Sciatic nerve (tissue), 2 donors: Measurements from ENCODE around the gene TPGS1. TPM values are rescaled to one million over a fixed set of nuclear protein-coding genes. Genes with fewer than 3 reads are reported as not detected.

Experiments used
- ATAC-seq: fragments of 200-7000 bp; cut with Tn5 transposase; one replicate; pipeline ENCODE4 v1.9.1; 2020; ENCODE audit warnings: mild to moderate bottlenecking, moderate library complexity
- DNase-seq: peaks from one replicate; pipeline ENCODE4 v3.0.0-alpha.2; 2020; ENCODE audit warnings: low spot score
- intact Hi-C: fragments of 100-400 bp; cut with DNase I; formaldehyde crosslinking; loops from one replicate; pipeline ENCODE4 v1.14.2; 2022
- total RNA-seq: library from RNA; stranded (reverse); fragmentation: NEBNext Ultra II Directional; extraction: Animal tissue kit (Norgen Biotek cat#: 25700); gene quantifications from one replicate; pipeline ENCODE4 v1.2.1, GENCODE V29; 2021
- donor health status: DM: no; HTN: no; CAD: no.
- donor health status: DM: no; HTN: no; CAD: no.

The TPGS1 gene
- total RNA-seq, 1 donor from 2014 or later: 18.5 TPM

GRCh38 chr19:532561-533363 lies 25.5 kb downstream of the TPGS1 start:
- intact Hi-C loops: no loop called here
- peak; percentile 78 for DNase-seq
- ATAC-seq: peak; percentile 71

- intact Hi-C loops: no loop called here
- DNase-seq (no peak), ATAC-seq (no peak)
Observed at GRCh38 chr19:533364-534058, 26.2 kb downstream of the TPGS1 start.

GRCh38 chr19:534088-534487 lies 26.8 kb downstream of the TPGS1 start:
- ATAC-seq (no peak), DNase-seq (no peak)
- intact Hi-C loops: no loop called here

- intact Hi-C loops: no loop called here
Observed at GRCh38 chr19:535017-535835, 27.9 kb downstream of the TPGS1 start.

GRCh38 chr19:536031-536880 lies 29.0 kb downstream of the TPGS1 start:
- no peak for ATAC-seq
- intact Hi-C loops: no loop called here
- DNase-seq: no peak

More at GRCh38 chr19:535017-535835, 27.9 kb downstream of the TPGS1 start:
- no peak for DNase-seq
- ATAC-seq: no peak

- intact Hi-C loops: no loop called here
- no peak for ATAC-seq
- DNase-seq: no peak
Observed at GRCh38 chr19:536881-537404, 29.6 kb downstream of the TPGS1 start.

GRCh38 chr19:538641-539428 lies 31.5 kb downstream of the TPGS1 start:
- intact Hi-C loops: no loop called here
- DNase-seq (no peak), ATAC-seq (no peak)

GRCh38 chr19:539429-540030 lies 32.2 kb downstream of the TPGS1 start:
- ATAC-seq: no peak
- intact Hi-C loops: no loop called here

GRCh38 chr19:540867-541637 lies 33.8 kb downstream of the TPGS1 start:
- intact Hi-C loops: no loop called here

More at GRCh38 chr19:539429-540030, 32.2 kb downstream of the TPGS1 start:
- no peak for DNase-seq

GRCh38 chr19:541699-542098 lies 34.4 kb downstream of the TPGS1 start:
- ATAC-seq: no peak
- intact Hi-C loops: no loop called here
- no peak for DNase-seq

More at GRCh38 chr19:540867-541637, 33.8 kb downstream of the TPGS1 start:
- DNase-seq (no peak), ATAC-seq (no peak)

- DNase-seq (no peak), ATAC-seq (no peak)
- intact Hi-C loops: no loop called here
Observed at GRCh38 chr19:542173-542866, 35.0 kb downstream of the TPGS1 start.

GRCh38 chr19:543910-544608 lies 36.8 kb downstream of the TPGS1 start, which contains the start of gene GZMM:
TSS of gene GZMM (plus strand) at chr19:544053. CDS start at chr19:544072, 19 bp downstream.
- ATAC-seq (peak; percentile 27), DNase-seq (no peak)
- intact Hi-C loops: no loop called here

- ATAC-seq (no peak), DNase-seq (no peak)
- intact Hi-C loops: no loop called here
Observed at GRCh38 chr19:547117-547516, 39.8 kb downstream of the TPGS1 start.

- DNase-seq (no peak), ATAC-seq (no peak)
- intact Hi-C loops: no loop called here
Observed at GRCh38 chr19:547836-548720, 40.8 kb downstream of the TPGS1 start.
